H9 (cell line): Measurements from ENCODE around the gene UBL4A. TPM values are rescaled to one million over a fixed set of nuclear protein-coding genes. Genes with fewer than 3 reads are reported as not detected.

ENCODE experiments used
- DNase-seq: peaks from one replicate; pipeline ENCODE4 v3.0.0-alpha.2; 2017
- H2AFZ ChIP-seq: one replicate; pipeline ENCODE4 v1.6.1; 2013; ENCODE audit warnings: mild to moderate bottlenecking, low read length, control low read depth, moderate library complexity
- H2AK5ac ChIP-seq: 2 replicates; pipeline ENCODE4 v1.6.1; 2013; ENCODE audit warnings: low read length, control low read depth, mixed read lengths; ENCODE audit not compliant: insufficient read length
- H2BK120ac ChIP-seq: one replicate; pipeline ENCODE4 v1.6.1; 2013; ENCODE audit warnings: low read depth, mild to moderate bottlenecking, low read length, control low read depth, inconsistent platforms; ENCODE audit not compliant: poor library complexity, severe bottlenecking
- H2BK12ac ChIP-seq: 2 replicates; pipeline ENCODE4 v1.6.1; 2013; ENCODE audit warnings: low read length, control low read depth, mixed read lengths, low read depth; ENCODE audit not compliant: insufficient read length
- H2BK15ac ChIP-seq: 2 replicates; pipeline ENCODE4 v1.6.1; 2013; ENCODE audit warnings: low read depth, low read length, control low read depth
- H2BK20ac ChIP-seq: one replicate; pipeline ENCODE4 v1.6.1; 2013; ENCODE audit warnings: low read depth, mild to moderate bottlenecking, low read length, control low read depth, inconsistent platforms; ENCODE audit not compliant: poor library complexity, severe bottlenecking
- H2BK5ac ChIP-seq: 2 replicates; pipeline ENCODE4 v1.6.1; 2013; ENCODE audit warnings: low read length, control low read depth, mixed read lengths; ENCODE audit not compliant: insufficient read length
- H3K14ac ChIP-seq: 2 replicates; pipeline ENCODE4 v1.6.1; 2013; ENCODE audit warnings: low read length, control low read depth; ENCODE audit not compliant: insufficient read depth
- H3K18ac ChIP-seq: 2 replicates; pipeline ENCODE4 v1.6.1; 2013; ENCODE audit warnings: low read depth, mild to moderate bottlenecking, mixed read lengths, low read length, control low read depth; ENCODE audit not compliant: insufficient read length
- H3K23ac ChIP-seq: 2 replicates; pipeline ENCODE4 v1.6.1; 2013; ENCODE audit warnings: low read length, control low read depth, mixed read lengths, low read depth; ENCODE audit not compliant: insufficient read length
- H3K23me2 ChIP-seq: 2 replicates; pipeline ENCODE4 v1.6.1; 2013; ENCODE audit warnings: low read depth, mild to moderate bottlenecking, mixed read lengths, low read length, control low read depth; ENCODE audit not compliant: insufficient read length, poor library complexity, severe bottlenecking
- H3K27ac ChIP-seq: 2 replicates; pipeline ENCODE4 v1.5.1; 2013; ENCODE audit warnings: low read length, control low read depth, mixed read lengths, low read depth; ENCODE audit not compliant: insufficient read length
- H3K27me3 ChIP-seq: 2 replicates; pipeline ENCODE4 v1.6.1; 2013; ENCODE audit warnings: low read length, control low read depth, inconsistent platforms; ENCODE audit not compliant: insufficient read depth
- H3K4ac ChIP-seq: 2 replicates; pipeline ENCODE4 v1.6.1; 2013; ENCODE audit warnings: low read depth, mild to moderate bottlenecking, control low read depth, inconsistent platforms, low read length, moderate library complexity
- H3K4me1 ChIP-seq: 2 replicates; pipeline ENCODE4 v1.6.1; 2013; ENCODE audit warnings: low read length, control low read depth, inconsistent platforms; ENCODE audit not compliant: insufficient read depth
- H3K4me2 ChIP-seq: 2 replicates; pipeline ENCODE4 v1.6.1; 2013; ENCODE audit warnings: low read length, control low read depth, mixed read lengths; ENCODE audit not compliant: insufficient read length, insufficient read depth
- H3K56ac ChIP-seq: 2 replicates; pipeline ENCODE4 v1.6.1; 2013; ENCODE audit warnings: low read depth, mild to moderate bottlenecking, mixed read lengths, low read length, control low read depth; ENCODE audit not compliant: insufficient read length
- H3K79me1 ChIP-seq: 2 replicates; pipeline ENCODE4 v1.6.1; 2013; ENCODE audit warnings: low read depth, mild to moderate bottlenecking, moderate library complexity, low read length, control low read depth, inconsistent platforms; ENCODE audit not compliant: insufficient read depth, poor library complexity, severe bottlenecking
- H3K79me2 ChIP-seq: 2 replicates; pipeline ENCODE4 v1.6.1; 2013; ENCODE audit warnings: low read length, control low read depth, inconsistent platforms; ENCODE audit not compliant: insufficient read depth
- H3K9ac ChIP-seq: 2 replicates; pipeline ENCODE4 v1.6.1; 2013; ENCODE audit warnings: low read length, control low read depth, mixed read lengths; ENCODE audit not compliant: insufficient read length; ENCODE audit errors: extremely low read depth
- H3K9me3 ChIP-seq: one replicate; pipeline ENCODE4 v1.6.1; 2013; ENCODE audit warnings: low read depth, low read length, inconsistent platforms; ENCODE audit not compliant: control insufficient read depth
- H3T11ph ChIP-seq: one replicate; pipeline ENCODE4 v1.6.1; 2013; ENCODE audit warnings: mild to moderate bottlenecking, low read length, control low read depth, inconsistent platforms
- H4K20me1 ChIP-seq: one replicate; pipeline ENCODE4 v1.6.1; 2013; ENCODE audit not compliant: control insufficient read depth, insufficient read length, insufficient read depth
- H4K5ac ChIP-seq: 2 replicates; pipeline ENCODE4 v1.6.1; 2013; ENCODE audit warnings: low read depth, mild to moderate bottlenecking, mixed read lengths, low read length, control low read depth; ENCODE audit not compliant: insufficient read length
- H4K8ac ChIP-seq: replicated peaks from 2 replicates; pipeline ENCODE4 v1.6.1; 2013; ENCODE audit warnings: low read length, control low read depth, mixed read lengths, low read depth; ENCODE audit not compliant: insufficient read length
- H4K91ac ChIP-seq: 2 replicates; pipeline ENCODE4 v1.6.1; 2013; ENCODE audit warnings: low read depth, mild to moderate bottlenecking, moderate library complexity, mixed read lengths, low read length, control low read depth; ENCODE audit not compliant: insufficient read length
- H3K27ac Mint-ChIP-seq, 3 experiments: 2 replicates in 2 of 3; 3 replicates in 1 of 3; pipeline ENCODE4 v1.8.0; 2020 to 2021; ENCODE audit warnings: mixed read lengths in 3 of 3, mild to moderate bottlenecking in 1 of 3, moderate library complexity in 1 of 3
- H3K27me3 Mint-ChIP-seq: 2 replicates; pipeline ENCODE4 v1.8.0; 2021; ENCODE audit warnings: low read depth, mild to moderate bottlenecking, moderate library complexity, mixed read lengths
- H3K36me3 Mint-ChIP-seq, 3 experiments: 2 replicates in 2 of 3; 3 replicates in 1 of 3; pipeline ENCODE4 v1.8.0; 2020 to 2021; ENCODE audit warnings: low read depth in 3 of 3, mixed read lengths in 3 of 3; ENCODE audit not compliant: insufficient read depth in 1 of 3
- H3K4me1 Mint-ChIP-seq, 2 experiments: 2 replicates each; pipeline ENCODE4 v1.8.0; 2020; ENCODE audit warnings: mixed read lengths in 2 of 2
- H3K4me3 Mint-ChIP-seq, 2 experiments: 2 replicates in 1 of 2; 3 replicates in 1 of 2; pipeline ENCODE4 v1.8.0; 2020 to 2021; ENCODE audit warnings: mild to moderate bottlenecking in 2 of 2, mixed read lengths in 2 of 2, moderate library complexity in 1 of 2
- H3K9me3 Mint-ChIP-seq, 2 experiments: 2 replicates in 1 of 2; 3 replicates in 1 of 2; pipeline ENCODE4 v1.8.0; 2020; ENCODE audit warnings: mild to moderate bottlenecking in 2 of 2, mixed read lengths in 2 of 2, moderate library complexity in 1 of 2
- CTCF ChIP-seq: fragments of 200-600 bp; sonication (generic); conservative IDR thresholded peaks from 3 replicates; pipeline ENCODE4 v1.8.0; 2021; ENCODE audit warnings: antibody characterized with exemption, mild to moderate bottlenecking
- WGBS: extraction: QIAGEN DNeasy Blood & Tissue Kit; methylation state at CpG from one replicate; pipeline ENCODE4 v1.1.7; 2013; ENCODE audit warnings: missing lambda C conversion rate, low lambda C conversion rate, mixed read lengths; ENCODE audit not compliant: insufficient read length; ENCODE audit errors: extremely low coverage; 5-methylcytosine and 5-hydroxymethylcytosine counted together
- total RNA-seq: library from RNA; stranded (reverse); gene quantifications from 2 replicates; pipeline ENCODE4 v1.2.1, GENCODE V29; 2021

UBL4A gene
- total RNA-seq, 1 experiment from 2014 or later = 30.9 TPM

- Histone ChIP-seq H2BK5ac (no peak overlapping the region), H2BK120ac (no peak overlapping the region), H3K14ac (no peak overlapping the region), H3K4me1 (no peaks in the 10 kb centered on the region), H4K20me1 (no peaks in the 10 kb centered on the region), H3K18ac (no peak overlapping the region), H3K9ac (no peak overlapping the region), H4K91ac (no peak overlapping the region), H3K79me2 (no peaks in the 10 kb centered on the region), H2BK20ac (no peak overlapping the region), H3K56ac (no peak overlapping the region), H3K9me3 (peaks cover 30% of the 10 kb centered on the region), H4K8ac (no peak overlapping the region), H2BK15ac (no peak overlapping the region), H3K23ac (no peak overlapping the region), H3K27ac (no peak overlapping the region), H2BK12ac (no peak overlapping the region), H3K4ac (no peak overlapping the region), H3K23me2 (no peaks in the 10 kb centered on the region), H4K5ac (no peak overlapping the region), H3K4me2 (no peak overlapping the region), H3K79me1 (no peaks in the 10 kb centered on the region), H3T11ph (no peak overlapping the region), H3K27me3 (no peaks in the 10 kb centered on the region), H2AK5ac (no peak overlapping the region), H2AFZ (no peak overlapping the region)
- Mint-ChIP-seq H3K4me1 (no peaks in the 10 kb centered on the region), H3K27ac (no peak overlapping the region), H3K9me3 (peaks cover 64 to 89% of the 10 kb centered on the region in 2 experiments), H3K4me3 (no peak overlapping the region; a peak in 1 of 5 replicates), H3K36me3 (peaks cover 34 to 57% (median 53%) of the 10 kb centered on the region in 3 experiments), H3K27me3 (peaks cover 3% of the 10 kb centered on the region)
- DNase-seq = no peak
- WGBS = no CpG with 5 or more reads among the region's 18 CpGs
- TF ChIP-seq CTCF = no peak
Measured at GRCh38 chrX:154449618-154450017, 36.8 kb downstream of the UBL4A start.
